HTERT RPE-1 (cell line): Measurements from ENCODE around the gene EPB41L5.

ENCODE experiments used
- in situ Hi-C: fragments of 300-500 bp; cut with MboI; formaldehyde crosslinking; loops from 4 replicates; pipeline ENCODE4 v1.14.3; 2020; ENCODE audit warnings: low sequenced_read_pairs

Gene EPB41L5

DNA sequence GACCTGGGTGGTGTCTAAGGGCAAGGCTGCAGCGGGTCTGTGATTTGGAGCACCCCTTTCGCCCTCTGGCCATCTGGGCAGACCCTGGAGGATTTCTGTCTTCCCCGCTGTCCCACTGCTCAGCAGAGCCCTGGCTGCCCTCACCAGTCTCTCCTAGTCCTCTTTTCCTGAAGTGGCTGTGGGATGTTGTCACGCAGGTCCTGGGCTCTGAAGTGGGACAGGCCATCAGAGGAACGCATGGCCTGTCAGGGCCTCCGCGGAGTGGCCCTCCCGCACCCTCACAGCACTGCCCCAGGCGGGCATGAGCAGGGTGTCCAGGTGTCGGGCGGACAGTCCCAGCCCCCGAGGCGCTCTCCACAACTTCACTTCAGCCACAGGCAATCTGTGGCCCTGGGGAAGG, 211.4 kb downstream of the EPB41L5 start:
- in situ Hi-C loops, result no loop called here

DNA sequence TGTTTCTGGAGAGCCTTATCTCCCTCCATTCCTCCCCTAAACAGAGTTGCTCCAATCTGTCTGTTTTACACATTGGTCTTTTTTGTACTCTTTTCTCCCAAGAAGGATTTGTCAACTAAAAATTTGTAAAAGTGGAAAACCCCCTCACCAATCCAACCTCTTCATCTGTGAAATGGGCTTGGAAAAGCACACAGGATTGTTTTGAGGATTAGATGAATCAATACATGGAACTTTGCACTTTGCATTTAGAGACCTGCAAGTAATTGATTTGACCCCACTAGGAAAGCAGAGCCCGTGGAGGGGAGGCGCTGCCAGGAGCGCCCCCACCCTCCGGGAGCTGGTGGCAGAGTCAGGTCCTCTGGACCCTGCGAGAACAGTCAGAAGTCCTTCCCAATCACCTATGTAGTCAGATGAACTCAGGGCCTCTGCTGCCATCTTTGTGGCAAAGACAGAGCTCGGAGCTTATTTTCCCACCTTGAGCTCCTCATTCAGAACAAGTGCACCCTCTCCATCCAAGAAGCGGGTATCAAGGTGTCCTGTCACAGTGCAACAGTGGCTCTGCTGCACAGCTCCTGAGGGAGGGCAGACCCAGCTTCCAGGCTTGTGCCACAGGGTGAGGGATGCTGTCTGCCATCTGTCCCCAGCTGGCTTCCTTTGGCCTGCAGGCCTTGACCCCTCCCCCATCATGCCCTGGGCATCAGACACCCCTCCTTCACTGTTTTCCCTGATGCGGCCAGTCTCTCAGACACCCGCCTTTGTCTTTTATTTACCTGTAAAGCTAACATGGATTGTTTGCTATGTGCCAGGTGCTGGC, 212.1 kb downstream of the EPB41L5 start:
- in situ Hi-C loops, result no loop called here

DNA sequence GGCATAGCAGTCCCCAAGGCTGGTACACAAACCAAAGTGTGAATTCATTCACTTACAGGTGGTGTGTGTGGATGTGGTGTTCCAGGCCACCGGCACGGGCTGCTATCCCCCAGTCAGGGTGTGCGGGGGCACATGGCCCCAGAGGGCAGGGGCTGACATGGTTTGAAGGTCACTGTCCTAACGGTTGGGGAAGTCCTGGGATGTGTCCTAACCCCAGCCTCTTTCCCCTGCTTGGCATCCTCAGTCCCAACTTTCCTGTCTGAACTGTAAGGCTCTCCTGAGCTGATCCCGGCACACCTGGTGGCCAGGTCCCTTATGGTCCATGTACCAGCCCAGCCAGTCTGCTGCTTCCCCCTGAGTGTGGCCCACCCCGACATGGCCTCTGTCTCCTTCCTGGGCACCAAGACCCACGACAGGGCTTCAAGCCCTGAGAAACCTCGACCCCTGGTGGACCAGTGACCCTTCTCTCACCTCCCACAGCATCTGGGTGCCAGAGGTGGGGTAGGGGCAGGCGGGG, 212.7 kb downstream of the EPB41L5 start:
- in situ Hi-C loops, result no loop called here

DNA sequence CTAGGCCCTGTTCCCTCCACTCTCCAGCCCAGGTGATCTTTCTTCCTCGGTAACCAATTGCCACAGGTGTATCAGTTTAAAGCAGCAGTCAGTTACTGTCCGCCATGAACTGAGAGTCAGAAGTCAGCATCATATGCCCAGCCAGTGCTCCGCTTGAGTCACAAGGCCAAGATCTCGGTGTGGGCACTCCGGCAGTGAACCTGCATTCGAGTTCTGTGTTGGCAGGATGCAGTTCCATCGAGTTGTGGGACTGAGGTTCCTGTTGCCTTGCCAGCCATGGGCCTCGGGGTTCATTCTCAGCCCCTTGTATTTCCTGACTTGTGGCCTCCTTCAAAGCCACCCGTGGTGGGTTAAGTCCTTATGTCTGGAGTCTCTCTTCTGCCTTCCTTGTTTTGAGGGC, 213.4 kb downstream of the EPB41L5 start:
- in situ Hi-C loops, result no loop called here

DNA sequence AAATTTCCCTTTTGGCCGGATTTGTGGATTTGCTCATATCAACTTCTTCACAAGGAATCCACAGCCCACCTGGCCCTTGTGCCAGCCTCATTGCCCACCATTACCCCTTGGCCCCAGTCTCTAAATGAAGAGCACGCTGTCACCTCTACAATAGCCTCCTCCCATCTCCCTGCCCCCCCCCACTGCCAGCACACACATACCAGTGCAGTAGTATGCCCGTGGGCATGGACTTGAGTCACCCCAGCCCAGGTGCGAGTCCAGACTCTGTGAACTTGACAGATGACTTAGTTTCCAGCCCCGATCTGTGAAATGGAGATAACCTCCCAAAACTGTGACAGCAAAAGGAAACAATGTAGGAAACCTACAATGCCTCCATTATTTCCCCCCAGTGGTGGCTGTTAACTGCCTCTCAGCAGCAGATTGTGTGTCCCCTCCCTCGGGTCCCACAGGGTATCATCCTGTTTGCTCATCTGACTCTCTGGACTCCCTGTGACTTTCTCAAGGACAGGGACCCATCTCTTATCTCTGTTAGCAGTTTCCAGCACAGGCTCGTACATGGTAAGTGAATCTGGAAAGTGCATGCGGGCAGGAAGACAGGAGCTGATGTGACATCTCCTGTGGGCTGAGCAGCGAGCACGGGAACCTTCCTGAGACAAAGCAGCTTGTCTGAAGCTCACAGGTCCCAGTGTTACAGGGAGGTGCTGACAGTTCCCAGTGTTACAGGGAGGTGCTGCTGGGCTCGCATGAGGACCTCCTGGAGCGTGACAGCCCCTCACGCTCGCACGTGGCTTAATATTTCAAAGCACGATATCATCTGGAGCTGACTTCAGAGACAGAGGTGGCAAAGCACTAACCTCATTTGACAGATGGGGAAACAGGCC, 214.5 kb downstream of the EPB41L5 start:
- in situ Hi-C loops, result no loop called here

DNA sequence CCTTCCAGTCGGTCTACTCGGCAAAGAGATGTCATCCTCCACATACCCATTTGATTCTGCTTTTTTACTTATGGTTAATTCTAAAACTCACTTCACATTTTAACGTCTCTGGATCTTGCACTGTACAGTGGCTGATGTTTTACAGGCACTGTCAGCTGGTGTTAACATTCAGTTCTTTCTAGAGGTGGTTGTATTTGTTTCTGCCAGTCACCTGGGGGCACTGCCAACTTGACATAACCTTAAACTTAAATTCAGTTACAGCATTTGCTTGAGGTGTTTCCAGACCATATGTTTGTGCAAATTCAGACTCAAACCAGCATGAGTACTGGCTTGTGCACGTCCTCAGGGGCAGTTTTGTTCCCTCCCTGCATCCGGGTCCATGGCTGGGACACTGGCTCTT, 215.6 kb downstream of the EPB41L5 start:
- in situ Hi-C loops, result no loop called here
